ENCODE data around the gene S100Z.
A peak's percentile ranks its signal among the peaks of the same experiment; 100 is the strongest.
"Not testable (repeated sequence)": the region's sequence is repeated elsewhere in the genome, so short reads cannot be mapped to it uniquely, and the experiment has no call there.

The S100Z gene

GRCh38 chr5:76813982-76814562 is 35.7 kb upstream of the S100Z start:
- H3K9ac ChIP-seq (ENCODE audit: low read length): no peak overlapping the region
- peaks cover 6% of the 10 kb centered on the region for H3K27me3 ChIP-seq (ENCODE audit: control insufficient read depth, insufficient read depth, low read length)
- peaks cover 5% of the 10 kb centered on the region for H3K4me1 ChIP-seq (ENCODE audit: control insufficient read depth, insufficient read depth, low read length)
- H3K36me3 ChIP-seq (ENCODE audit: control insufficient read depth, insufficient read depth, low read length): no peaks in the 10 kb centered on the region
- H3K4me3 ChIP-seq (ENCODE audit: low read length): no peak overlapping the region
- no peaks in the 10 kb centered on the region for H3K9me3 ChIP-seq (ENCODE audit: control insufficient read depth, low read length)

GRCh38 chr5:76816110-76816831 is 33.5 kb upstream of the S100Z start:
- peaks cover 6% of the 10 kb centered on the region for H3K27me3 ChIP-seq (ENCODE audit: control insufficient read depth, insufficient read depth, low read length)
- no peaks in the 10 kb centered on the region for H3K9me3 ChIP-seq (ENCODE audit: control insufficient read depth, low read length)
- no peak overlapping the region for H3K9ac ChIP-seq (ENCODE audit: low read length)
- peaks cover 11% of the 10 kb centered on the region for H3K4me1 ChIP-seq (ENCODE audit: control insufficient read depth, insufficient read depth, low read length)
- H3K36me3 ChIP-seq (ENCODE audit: control insufficient read depth, insufficient read depth, low read length): no peaks in the 10 kb centered on the region
- H3K4me3 ChIP-seq (ENCODE audit: low read length): no peak overlapping the region

- Histone ChIP-seq H3K9me3 (ENCODE audit: control insufficient read depth, low read length) (no peaks in the 10 kb centered on the region), H3K4me3 (ENCODE audit: low read length) (peak within 1 kb of the TSS; percentile 84), H3K27me3 (ENCODE audit: control insufficient read depth, insufficient read depth, low read length) (peaks cover 6% of the 10 kb centered on the region), H3K4me1 (ENCODE audit: control insufficient read depth, insufficient read depth, low read length) (peaks cover 12% of the 10 kb centered on the region), H3K9ac (ENCODE audit: low read length) (peak within 1 kb of the TSS; percentile 98), H3K36me3 (ENCODE audit: control insufficient read depth, insufficient read depth, low read length) (no peaks in the 10 kb centered on the region)
Observed at GRCh38 chr5:76818844-76819831, 30.7 kb upstream of the S100Z start, which contains the start of gene F2RL1. F2RL1 (plus strand) TSS chr5:76819030; CDS start chr5:76819183, 153 bp downstream.

GRCh38 chr5:76819851-76820525 is 29.8 kb upstream of the S100Z start:
- peak overlapping the region; percentile 98 for H3K9ac ChIP-seq (ENCODE audit: low read length)
- no peaks in the 10 kb centered on the region for H3K9me3 ChIP-seq (ENCODE audit: control insufficient read depth, low read length)
- peak overlapping the region; percentile 84 for H3K4me3 ChIP-seq (ENCODE audit: low read length)
- no peaks in the 10 kb centered on the region for H3K36me3 ChIP-seq (ENCODE audit: control insufficient read depth, insufficient read depth, low read length)
- H3K4me1 ChIP-seq (ENCODE audit: control insufficient read depth, insufficient read depth, low read length): peaks cover 12% of the 10 kb centered on the region
- peaks cover 6% of the 10 kb centered on the region for H3K27me3 ChIP-seq (ENCODE audit: control insufficient read depth, insufficient read depth, low read length)

GRCh38 chr5:76820526-76820890 is 29.3 kb upstream of the S100Z start:
- Histone ChIP-seq H3K4me3 (ENCODE audit: low read length) (peak overlapping the region; percentile 84), H3K4me1 (ENCODE audit: control insufficient read depth, insufficient read depth, low read length) (peaks cover 12% of the 10 kb centered on the region), H3K9ac (ENCODE audit: low read length) (peak overlapping the region; percentile 98), H3K36me3 (ENCODE audit: control insufficient read depth, insufficient read depth, low read length) (no peaks in the 10 kb centered on the region), H3K27me3 (ENCODE audit: control insufficient read depth, insufficient read depth, low read length) (peaks cover 6% of the 10 kb centered on the region), H3K9me3 (ENCODE audit: control insufficient read depth, low read length) (no peaks in the 10 kb centered on the region)

GRCh38 chr5:76821136-76821535 is 28.7 kb upstream of the S100Z start:
- H3K4me1 ChIP-seq (ENCODE audit: control insufficient read depth, insufficient read depth, low read length): peaks cover 12% of the 10 kb centered on the region
- H3K4me3 ChIP-seq (ENCODE audit: low read length): peak overlapping the region; percentile 84
- H3K9me3 ChIP-seq (ENCODE audit: control insufficient read depth, low read length): no peaks in the 10 kb centered on the region
- no peaks in the 10 kb centered on the region for H3K36me3 ChIP-seq (ENCODE audit: control insufficient read depth, insufficient read depth, low read length)
- peaks cover 6% of the 10 kb centered on the region for H3K27me3 ChIP-seq (ENCODE audit: control insufficient read depth, insufficient read depth, low read length)
- H3K9ac ChIP-seq (ENCODE audit: low read length): peak overlapping the region; percentile 98

- H3K27me3 ChIP-seq (ENCODE audit: control insufficient read depth, insufficient read depth, low read length); H3K4me3 ChIP-seq (ENCODE audit: low read length); H3K36me3 ChIP-seq (ENCODE audit: control insufficient read depth, insufficient read depth, low read length); H3K9me3 ChIP-seq (ENCODE audit: control insufficient read depth, low read length); H3K9ac ChIP-seq (ENCODE audit: low read length): not testable (repeated sequence)
- H3K4me1 ChIP-seq (ENCODE audit: control insufficient read depth, insufficient read depth, low read length): peaks cover 12% of the 10 kb centered on the region
Observed at GRCh38 chr5:76822105-76822731, 27.6 kb upstream of the S100Z start.

- H3K36me3 ChIP-seq (ENCODE audit: control insufficient read depth, insufficient read depth, low read length); H3K27me3 ChIP-seq (ENCODE audit: control insufficient read depth, insufficient read depth, low read length); H3K9ac ChIP-seq (ENCODE audit: low read length); H3K4me3 ChIP-seq (ENCODE audit: low read length); H3K9me3 ChIP-seq (ENCODE audit: control insufficient read depth, low read length); H3K4me1 ChIP-seq (ENCODE audit: control insufficient read depth, insufficient read depth, low read length): not testable (repeated sequence)
Observed at GRCh38 chr5:76826416-76826815, 23.4 kb upstream of the S100Z start.

- no peaks in the 10 kb centered on the region for H3K27me3 ChIP-seq (ENCODE audit: control insufficient read depth, insufficient read depth, low read length)
- no peaks in the 10 kb centered on the region for H3K9me3 ChIP-seq (ENCODE audit: control insufficient read depth, low read length)
- H3K36me3 ChIP-seq (ENCODE audit: control insufficient read depth, insufficient read depth, low read length): no peaks in the 10 kb centered on the region
- no peak overlapping the region for H3K9ac ChIP-seq (ENCODE audit: low read length)
- H3K4me3 ChIP-seq (ENCODE audit: low read length): no peak overlapping the region
- H3K4me1 ChIP-seq (ENCODE audit: control insufficient read depth, insufficient read depth, low read length): no peaks in the 10 kb centered on the region
Observed at GRCh38 chr5:76831110-76831452, 18.7 kb upstream of the S100Z start.

GRCh38 chr5:76836181-76836580 is 13.6 kb upstream of the S100Z start:
- Histone ChIP-seq H3K9me3 (ENCODE audit: control insufficient read depth, low read length) (no peaks in the 10 kb centered on the region), H3K4me3 (ENCODE audit: low read length) (no peak overlapping the region), H3K27me3 (ENCODE audit: control insufficient read depth, insufficient read depth, low read length) (no peaks in the 10 kb centered on the region), H3K9ac (ENCODE audit: low read length) (no peak overlapping the region), H3K4me1 (ENCODE audit: control insufficient read depth, insufficient read depth, low read length) (peaks cover 15% of the 10 kb centered on the region), H3K36me3 (ENCODE audit: control insufficient read depth, insufficient read depth, low read length) (no peaks in the 10 kb centered on the region)

- Histone ChIP-seq H3K4me1 (ENCODE audit: control insufficient read depth, insufficient read depth, low read length) (peaks cover 15% of the 10 kb centered on the region), H3K9ac (ENCODE audit: low read length) (no peak overlapping the region), H3K36me3 (ENCODE audit: control insufficient read depth, insufficient read depth, low read length) (no peaks in the 10 kb centered on the region), H3K27me3 (ENCODE audit: control insufficient read depth, insufficient read depth, low read length) (no peaks in the 10 kb centered on the region), H3K9me3 (ENCODE audit: control insufficient read depth, low read length) (no peaks in the 10 kb centered on the region), H3K4me3 (ENCODE audit: low read length) (no peak overlapping the region)
Observed at GRCh38 chr5:76836585-76836984, 13.2 kb upstream of the S100Z start.

All from mucosa of stomach (tissue), 1 donor.